IPS-20b (cell line): Measurements from ENCODE around the gene S1PR2.
"Not testable (repeated sequence)": the region's sequence is repeated elsewhere in the genome, so short reads cannot be mapped to it uniquely, and the experiment has no call there.

Experiments used
- H3K27ac ChIP-seq: one replicate; pipeline ENCODE4 v1.5.1; 2013; ENCODE audit warnings: low read length
- H3K27me3 ChIP-seq: 2 replicates; pipeline ENCODE4 v1.6.1; 2013; ENCODE audit warnings: mild to moderate bottlenecking, low read length, inconsistent platforms; ENCODE audit not compliant: insufficient read depth
- H3K36me3 ChIP-seq: 2 replicates; pipeline ENCODE4 v1.6.1; 2013; ENCODE audit warnings: low read depth, mild to moderate bottlenecking, inconsistent platforms, low read length, moderate library complexity; ENCODE audit not compliant: insufficient read depth
- H3K4me1 ChIP-seq: 2 replicates; pipeline ENCODE4 v1.6.1; 2013; ENCODE audit warnings: mild to moderate bottlenecking, control low read depth, inconsistent platforms, low read length, moderate library complexity; ENCODE audit not compliant: insufficient read depth
- H3K4me3 ChIP-seq: 2 replicates; pipeline ENCODE4 v1.5.1; 2013; ENCODE audit warnings: mild to moderate bottlenecking, low read length, inconsistent platforms
- H3K9ac ChIP-seq: 2 replicates; pipeline ENCODE4 v1.6.1; 2013; ENCODE audit warnings: low read depth, mild to moderate bottlenecking, inconsistent platforms, low read length, moderate library complexity
- H3K9me3 ChIP-seq: 2 replicates; pipeline ENCODE4 v1.6.1; 2013; ENCODE audit warnings: mild to moderate bottlenecking, low read depth, low read length, inconsistent platforms; ENCODE audit not compliant: insufficient read depth

S1PR2 gene

GRCh38 chr19:10182847-10183246 lies 48.3 kb downstream of the S1PR2 start:
- Histone ChIP-seq H3K4me3 (no peak overlapping the region), H3K9me3 (no peaks in the 10 kb centered on the region), H3K27me3 (no peaks in the 10 kb centered on the region), H3K9ac (no peak overlapping the region), H3K36me3 (peaks cover 67% of the 10 kb centered on the region), H3K4me1 (no peaks in the 10 kb centered on the region), H3K27ac (no peak overlapping the region)

GRCh38 chr19:10182076-10182475 lies 49.1 kb downstream of the S1PR2 start:
- no peaks in the 10 kb centered on the region for H3K9me3 ChIP-seq
- no peak overlapping the region for H3K9ac ChIP-seq
- H3K27ac ChIP-seq: no peak overlapping the region
- H3K4me3 ChIP-seq: no peak overlapping the region
- no peaks in the 10 kb centered on the region for H3K4me1 ChIP-seq
- H3K36me3 ChIP-seq: peaks cover 66% of the 10 kb centered on the region
- no peaks in the 10 kb centered on the region for H3K27me3 ChIP-seq

DNA sequence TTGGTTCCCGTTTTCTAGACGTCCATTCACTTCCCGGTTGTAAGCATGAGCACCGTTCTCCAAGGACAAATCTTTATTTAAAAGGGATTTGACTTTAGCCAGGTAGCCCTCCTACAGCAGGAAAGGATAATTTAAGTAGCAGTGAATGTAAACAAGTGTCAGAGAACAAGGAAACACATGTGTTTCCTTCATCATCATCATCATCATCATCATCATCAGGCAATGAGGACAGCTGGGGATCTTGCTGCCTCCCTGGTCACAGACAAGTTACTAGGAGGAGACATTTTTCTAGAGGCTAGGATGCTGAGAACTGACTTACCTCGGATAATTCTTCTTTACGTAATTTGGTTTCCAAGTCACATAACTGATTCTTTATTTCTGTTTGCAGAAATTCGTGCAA lies 50.7 kb downstream of the S1PR2 start:
- no peak overlapping the region for H3K9ac ChIP-seq
- H3K27ac ChIP-seq: no peak overlapping the region
- H3K27me3 ChIP-seq: no peaks in the 10 kb centered on the region
- no peaks in the 10 kb centered on the region for H3K4me1 ChIP-seq
- H3K36me3 ChIP-seq: peaks cover 69% of the 10 kb centered on the region
- H3K9me3 ChIP-seq: no peaks in the 10 kb centered on the region
- H3K4me3 ChIP-seq: no peak overlapping the region

- H3K27ac ChIP-seq, H3K27me3 ChIP-seq, H3K4me1 ChIP-seq, H3K9ac ChIP-seq, H3K9me3 ChIP-seq, H3K4me3 ChIP-seq: not testable (repeated sequence)
- H3K36me3 ChIP-seq: peaks cover 71% of the 10 kb centered on the region
These were observed 51.1 kb downstream of the S1PR2 start for GRCh38 chr19:10180024-10180423.

DNA sequence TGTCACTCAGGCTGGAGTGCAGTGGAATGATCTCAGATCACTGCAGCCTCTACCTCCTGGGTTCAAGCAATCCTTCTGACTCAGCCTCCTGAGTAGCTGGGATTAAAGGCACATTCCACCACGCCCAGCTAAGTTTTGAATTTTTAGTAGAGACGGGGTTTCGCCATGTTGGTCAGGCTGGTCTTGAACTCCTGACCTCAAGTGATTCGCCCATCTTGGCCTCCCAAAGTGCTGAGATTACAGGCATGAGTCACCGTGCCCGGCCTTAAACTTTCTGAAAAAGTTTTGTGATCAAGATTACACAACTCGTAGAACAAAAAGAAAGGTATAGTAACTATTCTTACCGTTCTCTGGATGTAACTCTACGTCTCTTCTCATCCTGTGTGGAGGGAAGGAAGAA lies 57.6 kb downstream of the S1PR2 start:
- Histone ChIP-seq H3K4me1 (no peaks in the 10 kb centered on the region), H3K4me3 (no peak overlapping the region), H3K9ac (no peak overlapping the region), H3K27me3 (no peaks in the 10 kb centered on the region), H3K36me3 (peaks cover 86% of the 10 kb centered on the region), H3K9me3 (no peaks in the 10 kb centered on the region), H3K27ac (no peak overlapping the region)
